GM18520 (cell line): Measurements from ENCODE around the gene HHIPL2.

ENCODE experiments used
- ATAC-seq: cut with Tn5 transposase; IDR thresholded peaks from one replicate; pipeline ENCODE4 v1.9.1; 2021; ENCODE audit not compliant: unreplicated experiment

The HHIPL2 gene

GRCh38 chr1:222547944-222548671 lies at the start of gene HHIPL2:
Gene HHIPL2, minus strand, starts transcription at chr1:222548104. Its CDS starts 60 bp downstream, at chr1:222548044.
- no peak for ATAC-seq

GRCh38 chr1:222596696-222597095 lies 48.8 kb upstream of the HHIPL2 start:
- no peak for ATAC-seq

GRCh38 chr1:222594789-222595188 lies 46.9 kb upstream of the HHIPL2 start:
- ATAC-seq = no peak

GRCh38 chr1:222592171-222592570 lies 44.3 kb upstream of the HHIPL2 start:
- ATAC-seq = no peak

- ATAC-seq = peak; percentile 94
These were observed 41.8 kb upstream of the HHIPL2 start, which contains the start of gene TAF1A for GRCh38 chr1:222589462-222590302. Gene TAF1A, minus strand, starts transcription at chr1:222589933.

- no peak for ATAC-seq
These were observed 40.2 kb upstream of the HHIPL2 start for GRCh38 chr1:222588135-222588534.

GRCh38 chr1:222586842-222587241 lies 38.9 kb upstream of the HHIPL2 start:
- ATAC-seq = no peak

GRCh38 chr1:222583079-222583478 lies 35.2 kb upstream of the HHIPL2 start:
- ATAC-seq = peak; percentile 77

GRCh38 chr1:222582099-222582774 lies 34.3 kb upstream of the HHIPL2 start:
- peak; percentile 78 for ATAC-seq

GRCh38 chr1:222579316-222579715 lies 31.4 kb upstream of the HHIPL2 start:
- ATAC-seq = no peak

- ATAC-seq = no peak
These were observed 22.9 kb upstream of the HHIPL2 start for GRCh38 chr1:222570837-222571236.

GRCh38 chr1:222561656-222562055 lies 13.8 kb upstream of the HHIPL2 start:
- ATAC-seq = no peak

- no peak for ATAC-seq
These were observed 9.7 kb upstream of the HHIPL2 start for GRCh38 chr1:222557574-222557973.

GRCh38 chr1:222557148-222557547 lies 9.2 kb upstream of the HHIPL2 start:
- ATAC-seq = no peak

GRCh38 chr1:222555992-222556615 lies 8.2 kb upstream of the HHIPL2 start:
- ATAC-seq = no peak

GRCh38 chr1:222554177-222554576 lies 6.3 kb upstream of the HHIPL2 start:
- no peak for ATAC-seq

GRCh38 chr1:222552882-222553281 lies 5.0 kb upstream of the HHIPL2 start:
- no peak for ATAC-seq

GRCh38 chr1:222547260-222547614 lies 667 bp downstream of the HHIPL2 start:
- ATAC-seq = no peak

GRCh38 chr1:222546548-222547259 lies 1.2 kb downstream of the HHIPL2 start:
- ATAC-seq = no peak

- ATAC-seq = no peak
These were observed 1.8 kb downstream of the HHIPL2 start for GRCh38 chr1:222546091-222546490.

GRCh38 chr1:222543817-222544216 lies 4.1 kb downstream of the HHIPL2 start:
- ATAC-seq = no peak
